HUDEP-2 (cell line): ENCODE results near the gene ASTN1.
"Not testable (repeated sequence)": the region's sequence is repeated elsewhere in the genome, so short reads cannot be mapped to it uniquely, and the experiment has no call there.

ENCODE experiments used
- DNase-seq, 76 experiments: peaks; one replicate each; lab custom pipeline; 2025; ENCODE audit not compliant: unreplicated experiment in 76 of 76; lab: John Stamatoyannopoulos, UW

ASTN1 gene

GRCh38 chr1:177116941-177117340 is 47.6 kb downstream of the ASTN1 start:
- no peak for DNase-seq

DNA sequence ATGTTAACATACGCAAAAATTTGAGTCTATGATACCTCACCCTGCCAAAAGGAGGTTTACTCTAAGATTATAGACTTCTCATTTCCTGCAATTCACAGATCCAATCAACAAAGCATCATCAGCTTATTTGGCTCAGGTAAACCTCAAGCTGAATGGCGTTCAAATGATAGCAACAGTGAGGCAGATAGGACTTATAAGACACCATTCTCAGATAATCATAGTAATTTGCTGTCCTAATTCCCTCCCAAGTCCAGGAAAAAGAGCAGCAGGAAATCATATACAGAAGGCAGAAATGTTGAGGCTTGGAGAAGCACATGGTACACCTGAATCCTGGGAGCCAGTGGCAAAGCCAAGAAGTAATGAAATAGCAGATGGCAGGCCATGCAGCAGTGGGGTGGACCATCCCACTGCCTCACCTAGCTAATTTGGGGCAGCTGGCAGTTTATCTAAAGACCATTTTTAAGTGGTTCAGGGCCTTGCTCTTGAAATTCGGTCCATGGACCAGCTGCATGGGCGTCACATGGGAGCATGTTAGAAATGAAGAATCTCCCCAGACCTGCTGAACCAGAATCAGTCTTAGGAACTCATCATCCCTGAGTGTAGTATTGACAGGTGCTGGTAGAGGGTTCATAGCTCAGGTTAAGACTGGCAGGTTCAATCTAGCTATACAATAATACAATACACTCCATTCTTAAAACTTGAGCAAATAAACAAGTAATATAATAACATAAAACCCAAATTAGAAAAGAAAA is 57.7 kb downstream of the ASTN1 start:
- no peak for DNase-seq

GRCh38 chr1:177106196-177106595 is 58.3 kb downstream of the ASTN1 start:
- no peak for DNase-seq

- no peak for DNase-seq
Measured at GRCh38 chr1:177103005-177103852, 61.3 kb downstream of the ASTN1 start.

DNA sequence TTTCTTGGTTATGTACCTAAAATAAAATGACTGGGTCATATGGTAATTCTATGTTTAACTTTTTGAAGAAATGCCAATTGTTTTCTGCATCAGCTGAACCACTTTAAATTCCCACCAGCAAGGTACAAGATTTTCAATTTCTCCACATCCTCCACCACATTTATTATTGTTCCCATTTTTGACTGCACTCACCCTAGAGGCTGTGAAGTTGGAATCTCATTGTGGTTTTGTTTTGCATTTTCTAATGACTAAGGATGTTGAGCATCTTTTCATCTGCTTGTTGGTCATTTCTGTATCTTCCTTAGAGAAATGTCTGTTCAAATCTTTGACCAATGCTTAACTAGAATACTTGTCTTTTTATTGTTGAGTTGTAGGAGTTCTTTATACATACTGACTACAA is 72.5 kb downstream of the ASTN1 start:
- no peak for DNase-seq

DNA sequence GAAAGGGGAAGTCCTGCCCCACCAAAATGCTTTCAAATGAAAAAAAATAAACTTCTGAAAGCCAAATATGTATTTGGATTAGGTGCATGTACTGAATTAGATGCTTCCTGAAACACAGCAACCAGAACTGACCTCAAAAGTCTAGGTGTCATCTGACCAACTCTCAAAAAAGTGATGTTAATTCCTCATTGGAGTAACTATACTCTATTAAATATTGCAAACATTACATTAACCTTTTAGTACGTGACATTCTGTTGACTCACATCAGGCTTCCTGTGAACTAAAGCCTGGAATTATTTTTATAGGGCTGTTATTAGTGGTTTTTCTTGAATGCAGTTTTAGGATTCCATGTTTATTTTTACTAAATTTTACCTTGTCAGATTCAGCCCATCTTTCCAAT is 73.5 kb downstream of the ASTN1 start:
- no peak for DNase-seq

- DNase-seq = no peak
Measured at GRCh38 chr1:177088966-177089365, 75.5 kb downstream of the ASTN1 start.

GRCh38 chr1:177082855-177083693 is 81.4 kb downstream of the ASTN1 start:
- no peak for DNase-seq

- no peak for DNase-seq
Measured at GRCh38 chr1:177080564-177080963, 83.9 kb downstream of the ASTN1 start.

- no peak for DNase-seq
Measured at GRCh38 chr1:177077734-177078499, 86.6 kb downstream of the ASTN1 start.

- DNase-seq = no peak
Measured at GRCh38 chr1:177077006-177077405, 87.5 kb downstream of the ASTN1 start.

DNA sequence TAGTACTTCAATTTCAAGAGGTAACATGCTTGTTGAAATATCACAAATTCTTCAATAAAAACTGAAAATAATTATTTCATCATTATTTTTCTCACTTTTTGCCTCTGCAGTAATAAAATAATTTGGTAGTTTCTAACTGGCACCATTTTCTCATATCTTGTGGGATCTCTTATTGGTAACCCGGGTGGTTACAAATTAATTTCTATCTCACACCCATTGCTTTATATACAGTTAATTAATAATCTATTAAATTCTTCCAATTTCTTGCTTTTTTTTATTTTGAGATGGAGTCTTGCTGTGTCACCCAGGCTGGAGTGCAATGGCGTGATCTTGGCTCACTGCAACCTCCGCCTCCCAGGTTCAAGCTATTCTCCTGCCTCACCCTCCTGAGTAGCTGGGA is 89.7 kb downstream of the ASTN1 start:
- not testable (repeated sequence) for DNase-seq

DNA sequence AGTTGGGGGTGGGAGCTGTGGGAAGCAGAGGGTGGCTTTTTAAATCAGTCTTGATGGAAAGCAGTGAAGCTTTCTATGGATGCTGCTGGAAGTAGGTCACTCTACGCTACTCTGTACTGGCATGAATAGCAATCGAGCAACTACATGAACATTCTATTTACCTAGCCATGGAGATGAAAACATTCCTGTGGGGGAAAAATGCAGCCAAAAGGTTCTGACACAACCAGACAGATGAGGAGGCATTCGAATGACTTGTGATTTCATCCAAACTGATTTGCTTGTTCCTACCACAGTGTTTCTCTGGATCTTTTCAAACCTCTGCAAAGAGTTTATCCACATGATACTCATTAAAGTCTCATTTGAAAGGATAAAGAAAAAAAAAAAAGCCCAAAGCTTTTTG is 95.0 kb downstream of the ASTN1 start:
- no peak for DNase-seq

GRCh38 chr1:177067752-177068410 is 96.6 kb downstream of the ASTN1 start:
- no peak for DNase-seq

DNA sequence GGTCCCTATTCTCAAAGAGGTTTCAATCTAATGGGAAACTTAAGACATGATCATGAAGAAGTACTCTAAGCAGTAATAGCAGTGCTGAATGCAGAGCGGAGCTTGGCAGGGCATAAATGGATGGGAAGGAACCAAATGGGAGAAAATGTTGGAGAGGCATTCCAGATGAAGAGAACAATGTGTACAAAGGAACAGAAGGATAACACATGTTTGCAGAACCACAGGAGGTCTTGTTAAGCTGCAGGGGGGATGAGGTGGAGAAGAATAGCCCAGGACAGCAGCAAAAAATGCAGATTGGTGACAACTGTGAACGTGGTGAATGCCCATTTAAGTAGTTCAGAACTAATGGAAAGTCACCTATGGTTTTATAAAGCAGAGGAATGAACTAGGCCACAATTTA is 99.1 kb downstream of the ASTN1 start:
- DNase-seq = no peak

DNA sequence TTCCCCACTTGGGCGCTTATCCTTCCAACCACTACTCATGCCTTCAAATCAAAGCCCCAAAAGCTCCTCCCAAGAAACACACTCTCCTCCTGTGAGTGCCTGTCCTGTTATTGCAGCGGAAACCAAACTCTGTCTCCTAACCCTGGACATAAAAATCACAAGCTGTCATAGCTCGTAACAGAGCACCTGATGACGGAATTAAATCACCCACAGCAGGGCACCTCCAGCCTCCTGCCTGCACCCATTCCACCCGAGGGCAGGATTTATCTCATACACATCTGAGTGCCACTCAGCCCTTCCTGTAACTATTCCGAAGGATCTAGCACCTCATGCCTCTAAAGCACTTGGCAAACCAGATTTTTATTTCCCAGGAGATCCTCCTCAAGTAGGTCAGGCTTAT is 100.9 kb downstream of the ASTN1 start:
- no peak for DNase-seq

DNA sequence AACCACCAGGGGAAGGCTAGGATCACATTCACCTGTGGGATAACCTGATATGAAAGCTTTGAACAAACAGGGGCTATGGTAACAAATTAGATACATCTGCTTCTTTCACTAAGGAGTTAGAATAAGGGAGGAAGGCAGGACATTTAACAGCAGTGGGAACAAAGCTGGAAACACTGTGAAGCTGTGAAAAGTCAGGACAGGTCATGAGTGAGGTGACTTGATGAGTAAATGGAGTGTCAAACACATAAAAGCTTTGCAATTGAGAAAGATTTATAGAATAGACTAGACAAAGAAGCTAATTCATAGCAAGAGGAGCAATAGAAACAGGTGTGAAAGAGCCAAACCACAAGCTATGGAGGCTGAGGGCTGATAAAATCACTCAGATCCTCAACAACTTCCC is 110.0 kb downstream of the ASTN1 start:
- DNase-seq = no peak

- DNase-seq = no peak
Measured at GRCh38 chr1:177053648-177054047, 110.9 kb downstream of the ASTN1 start.

DNA sequence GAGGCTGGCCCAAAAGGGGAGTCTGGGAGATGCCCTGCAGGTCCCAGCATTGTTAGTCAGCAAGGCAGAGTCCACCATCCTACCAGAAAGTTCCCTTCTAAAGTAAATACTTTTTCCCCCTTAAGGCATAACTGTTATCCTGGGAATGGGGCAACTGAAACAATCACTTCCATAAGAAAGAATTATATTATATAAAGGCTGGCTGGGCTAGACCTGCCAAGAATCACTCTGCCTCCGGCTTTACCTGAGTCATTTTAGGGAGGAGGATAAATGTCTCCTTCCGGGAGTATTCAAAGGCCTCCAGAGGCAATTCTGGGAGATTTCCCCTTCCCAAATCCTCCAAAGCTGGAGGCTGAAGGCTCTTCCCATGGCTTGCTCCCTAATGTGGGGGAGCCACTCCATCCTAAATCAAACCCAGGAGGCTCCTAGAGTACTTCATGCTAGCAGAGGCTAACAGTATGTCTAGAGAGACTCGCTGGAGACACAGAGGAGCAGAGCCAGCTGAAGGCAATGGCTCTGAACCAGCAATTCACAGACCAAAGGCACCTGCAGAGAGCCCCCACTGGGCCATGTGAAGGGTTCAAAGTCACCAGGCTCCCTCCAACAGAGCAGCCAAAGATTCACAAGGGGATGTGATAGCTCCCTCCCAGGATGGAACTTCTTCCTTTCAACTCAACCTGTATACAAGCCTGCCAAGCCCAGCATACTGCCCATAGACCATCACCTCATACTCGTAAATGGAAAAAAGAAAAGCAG is 116.0 kb downstream of the ASTN1 start:
- no peak for DNase-seq
